ENCODE results near the gene SULT6B1.

SULT6B1 gene

DNA sequence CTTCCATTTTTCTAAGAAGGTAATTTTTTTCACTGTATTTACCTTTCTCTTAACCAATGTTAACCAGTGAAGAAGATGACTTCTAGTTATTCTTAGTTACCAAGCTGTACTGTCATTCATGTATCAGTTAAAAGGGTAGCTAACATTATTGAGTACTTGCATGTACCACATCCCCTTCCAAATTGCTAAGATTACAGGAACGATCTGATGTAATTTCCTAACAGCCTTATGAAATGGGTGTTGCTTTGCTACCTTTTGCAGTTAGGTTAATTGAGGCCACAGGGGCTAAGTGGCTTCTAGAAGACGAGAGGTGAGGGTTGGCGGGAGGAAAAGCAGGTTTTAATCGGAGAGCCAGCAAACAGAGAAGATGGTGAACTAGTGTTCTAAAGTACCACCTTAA is 1.8 kb upstream of the SULT6B1 start (continued):
- TF ChIP-seq ZNF610 (tag by site-specific recombination; IDR thresholded peaks at IDR 0.05; ENCODE audit: borderline replicate concordance): no peak
- TF ChIP-seq ZIC2 (tag by site-specific recombination; IDR thresholded peaks at IDR 0.05): no peak
- TF ChIP-seq ZNF391 (tag by site-specific recombination; IDR thresholded peaks at IDR 0.05; ENCODE audit: borderline replicate concordance, low read depth): no peak
- TF ChIP-seq, protein P1, sequence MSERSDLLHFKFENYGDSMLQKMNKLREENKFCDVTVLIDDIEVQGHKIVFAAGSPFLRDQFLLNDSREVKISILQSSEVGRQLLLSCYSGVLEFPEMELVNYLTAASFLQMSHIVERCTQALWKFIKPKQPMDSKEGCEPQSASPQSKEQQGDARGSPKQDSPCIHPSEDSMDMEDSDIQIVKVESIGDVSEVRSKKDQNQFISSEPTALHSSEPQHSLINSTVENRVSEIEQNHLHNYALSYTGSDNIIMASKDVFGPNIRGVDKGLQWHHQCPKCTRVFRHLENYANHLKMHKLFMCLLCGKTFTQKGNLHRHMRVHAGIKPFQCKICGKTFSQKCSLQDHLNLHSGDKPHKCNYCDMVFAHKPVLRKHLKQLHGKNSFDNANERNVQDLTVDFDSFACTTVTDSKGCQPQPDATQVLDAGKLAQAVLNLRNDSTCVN (tag by site-specific recombination; optimal IDR thresholded peaks at IDR 0.05): no peak
- TF ChIP-seq ZNF555 (tag by site-specific recombination; conservative IDR thresholded peaks at IDR 0.05): no peak
- TF ChIP-seq FEZF1 (tag by site-specific recombination; IDR thresholded peaks at IDR 0.05): peak; percentile 24; the same call in 1 of the 2 replicates

DNA sequence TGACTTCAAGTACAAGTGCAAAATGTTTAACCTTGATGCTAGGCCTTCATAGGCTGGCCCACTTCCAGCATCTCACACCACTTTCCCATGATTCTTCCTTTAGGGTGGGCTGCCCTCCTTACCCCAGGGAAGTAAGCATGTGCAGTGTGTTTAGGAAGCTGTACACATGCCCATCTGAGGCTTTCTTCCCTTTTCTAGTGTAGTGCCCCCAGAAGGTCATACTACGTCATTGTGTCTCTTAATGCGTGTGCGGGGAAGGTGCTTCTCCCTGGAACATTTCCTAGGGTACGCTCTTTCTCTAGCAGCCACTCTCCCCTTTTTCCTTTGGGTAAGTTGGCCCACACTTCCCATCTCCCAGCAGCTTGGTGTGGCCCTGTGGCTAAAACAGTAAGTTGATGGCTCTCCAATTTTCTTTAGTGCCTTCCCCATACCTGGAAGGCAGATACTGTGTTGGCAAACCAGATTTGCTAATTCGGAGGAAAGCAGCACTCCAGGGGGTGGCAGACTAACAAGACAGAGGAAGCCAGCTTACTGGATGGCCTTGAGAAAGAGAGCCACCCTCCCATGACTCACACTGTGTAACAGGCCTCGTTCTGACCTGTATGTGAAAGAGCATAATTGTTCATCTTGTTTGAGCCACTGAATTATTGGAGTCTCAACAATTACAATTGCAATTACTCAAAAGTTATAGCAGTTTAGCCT is 1.1 kb upstream of the SULT6B1 start:
- no peak overlapping the region for H3K27ac ChIP-seq (ENCODE audit: extremely low read depth, low read depth, low read length)
- CTCF ChIA-PET: interaction anchor here (0.6 to 1.2 kb wide), 7 partner anchors 9 to 150 kb away, joined by 3 to 5 read pairs (median 3); no protein-coding TSS in a partner anchor
- H3K9me3 ChIP-seq (ENCODE audit: control insufficient read depth, insufficient read depth, low read depth, low read length): no peaks in the 10 kb centered on the region
- H3K4me3 ChIP-seq (ENCODE audit: low read depth, low read length): no peak overlapping the region
- POLR2A ChIA-PET: interaction anchor here (0.9 kb wide), 1 partner anchor 42 kb away, joined by 3 read pairs; the partner anchor contains the start of genes CEBPZ and NDUFAF7
- no peaks in the 10 kb centered on the region for H3K36me3 ChIP-seq (ENCODE audit: control insufficient read depth in 2 of 2, insufficient read depth in 1 of 2, low read length in 2 of 2)
- peaks cover 6% of the 10 kb centered on the region; the same call in 1 of the 2 replicates for H3K4me1 ChIP-seq (ENCODE audit: control insufficient read depth, insufficient read depth, low read length)
- TF ChIP-seq PRDM10 (tag by site-specific recombination; IDR thresholded peaks at IDR 0.05) (peak; percentile 76), KLF7 (tag by site-specific recombination; IDR thresholded peaks at IDR 0.05; ENCODE audit: borderline replicate concordance) (no peak), SCRT2 (tag by site-specific recombination; IDR thresholded peaks at IDR 0.05) (peak; percentile 75), ZNF623 (tag by site-specific recombination; IDR thresholded peaks at IDR 0.05) (no peak), ZNF830 (tag by site-specific recombination; IDR thresholded peaks at IDR 0.05; ENCODE audit: low read depth) (no peak), ZIC2 (tag by site-specific recombination; IDR thresholded peaks at IDR 0.05) (no peak), ZNF175 (tag by site-specific recombination; IDR thresholded peaks at IDR 0.05) (no peak), TRIM28 (IDR thresholded peaks at IDR 0.05; ENCODE audit: borderline replicate concordance, low read length) (peak; percentile 48; the same call in 1 of the 2 replicates), SP3 (tag by site-specific recombination; IDR thresholded peaks at IDR 0.05) (peak; percentile 28; the same call in 1 of the 2 replicates), ZNF600 (tag by site-specific recombination; IDR thresholded peaks at IDR 0.05) (0 out of 2 replicates have a peak, but pooled peaks have one; percentile 60), ZNF155 (tag by site-specific recombination; IDR thresholded peaks at IDR 0.05) (no peak), ZNF48 (tag by site-specific recombination; IDR thresholded peaks at IDR 0.05) (no peak), ZNF544 (tag by site-specific recombination; IDR thresholded peaks at IDR 0.05) (no peak), IKZF3 (tag by site-specific recombination; IDR thresholded peaks at IDR 0.05) (no peak), ZNF518A (tag by site-specific recombination; conservative IDR thresholded peaks at IDR 0.05; ENCODE audit: low read depth) (peak; percentile 32; the same call in 1 of the 2 replicates)
- TF ChIP-seq, protein P2, sequence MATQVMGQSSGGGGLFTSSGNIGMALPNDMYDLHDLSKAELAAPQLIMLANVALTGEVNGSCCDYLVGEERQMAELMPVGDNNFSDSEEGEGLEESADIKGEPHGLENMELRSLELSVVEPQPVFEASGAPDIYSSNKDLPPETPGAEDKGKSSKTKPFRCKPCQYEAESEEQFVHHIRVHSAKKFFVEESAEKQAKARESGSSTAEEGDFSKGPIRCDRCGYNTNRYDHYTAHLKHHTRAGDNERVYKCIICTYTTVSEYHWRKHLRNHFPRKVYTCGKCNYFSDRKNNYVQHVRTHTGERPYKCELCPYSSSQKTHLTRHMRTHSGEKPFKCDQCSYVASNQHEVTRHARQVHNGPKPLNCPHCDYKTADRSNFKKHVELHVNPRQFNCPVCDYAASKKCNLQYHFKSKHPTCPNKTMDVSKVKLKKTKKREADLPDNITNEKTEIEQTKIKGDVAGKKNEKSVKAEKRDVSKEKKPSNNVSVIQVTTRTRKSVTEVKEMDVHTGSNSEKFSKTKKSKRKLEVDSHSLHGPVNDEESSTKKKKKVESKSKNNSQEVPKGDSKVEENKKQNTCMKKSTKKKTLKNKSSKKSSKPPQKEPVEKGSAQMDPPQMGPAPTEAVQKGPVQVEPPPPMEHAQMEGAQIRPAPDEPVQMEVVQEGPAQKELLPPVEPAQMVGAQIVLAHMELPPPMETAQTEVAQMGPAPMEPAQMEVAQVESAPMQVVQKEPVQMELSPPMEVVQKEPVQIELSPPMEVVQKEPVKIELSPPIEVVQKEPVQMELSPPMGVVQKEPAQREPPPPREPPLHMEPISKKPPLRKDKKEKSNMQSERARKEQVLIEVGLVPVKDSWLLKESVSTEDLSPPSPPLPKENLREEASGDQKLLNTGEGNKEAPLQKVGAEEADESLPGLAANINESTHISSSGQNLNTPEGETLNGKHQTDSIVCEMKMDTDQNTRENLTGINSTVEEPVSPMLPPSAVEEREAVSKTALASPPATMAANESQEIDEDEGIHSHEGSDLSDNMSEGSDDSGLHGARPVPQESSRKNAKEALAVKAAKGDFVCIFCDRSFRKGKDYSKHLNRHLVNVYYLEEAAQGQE (tag by site-specific recombination; IDR thresholded peaks at IDR 0.05): no peak

Data from HEK293 (cell line).